Measurements from ENCODE around the gene AGAP1. TPM values are rescaled to one million over a fixed set of nuclear protein-coding genes. Genes with fewer than 3 reads are reported as not detected.

AGAP1 gene
- polyA plus RNA-seq, 2 of the 4 experiments (the other 2 are of a cell fraction) = 20.2 to 21.9 TPM

DNA sequence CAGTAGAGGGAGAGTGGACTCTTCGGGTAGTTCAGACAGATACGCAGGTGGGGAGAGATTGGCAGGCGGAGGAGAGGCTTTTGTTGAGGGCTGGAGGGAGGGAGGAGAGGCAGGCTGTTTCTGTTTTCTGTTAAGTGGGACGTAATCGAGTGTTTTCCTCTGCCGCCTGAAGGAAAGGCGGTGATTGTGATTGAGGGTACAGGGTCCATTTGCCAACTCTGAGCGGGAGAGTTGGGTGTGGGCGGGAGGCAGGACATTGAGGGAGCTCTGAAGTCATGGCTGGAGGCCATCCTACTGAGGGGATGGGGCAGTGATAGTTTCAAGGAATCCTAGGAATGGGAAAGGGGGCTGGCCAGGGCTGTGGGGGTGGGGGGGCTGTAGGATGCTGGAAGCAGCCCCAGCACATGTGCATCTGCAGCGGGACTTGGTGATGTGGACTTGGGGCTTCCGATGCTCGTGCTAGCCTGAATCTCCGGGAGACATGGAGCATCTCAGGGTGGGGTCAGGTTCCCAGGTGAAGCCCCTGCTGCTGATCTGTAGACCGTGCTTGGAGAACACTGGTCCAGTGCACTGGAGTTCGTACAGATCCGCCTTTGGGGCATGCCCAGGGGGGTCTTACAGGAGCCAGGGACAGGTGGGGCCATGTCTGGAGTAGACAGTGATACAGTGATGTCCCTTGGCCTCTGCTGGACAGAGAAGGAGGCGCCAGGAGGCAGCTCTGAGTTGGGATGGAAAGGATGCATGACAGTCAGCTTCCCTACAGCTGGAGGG lies 167.5 kb downstream of the AGAP1 start:
- TF ChIP-seq, protein P1, sequence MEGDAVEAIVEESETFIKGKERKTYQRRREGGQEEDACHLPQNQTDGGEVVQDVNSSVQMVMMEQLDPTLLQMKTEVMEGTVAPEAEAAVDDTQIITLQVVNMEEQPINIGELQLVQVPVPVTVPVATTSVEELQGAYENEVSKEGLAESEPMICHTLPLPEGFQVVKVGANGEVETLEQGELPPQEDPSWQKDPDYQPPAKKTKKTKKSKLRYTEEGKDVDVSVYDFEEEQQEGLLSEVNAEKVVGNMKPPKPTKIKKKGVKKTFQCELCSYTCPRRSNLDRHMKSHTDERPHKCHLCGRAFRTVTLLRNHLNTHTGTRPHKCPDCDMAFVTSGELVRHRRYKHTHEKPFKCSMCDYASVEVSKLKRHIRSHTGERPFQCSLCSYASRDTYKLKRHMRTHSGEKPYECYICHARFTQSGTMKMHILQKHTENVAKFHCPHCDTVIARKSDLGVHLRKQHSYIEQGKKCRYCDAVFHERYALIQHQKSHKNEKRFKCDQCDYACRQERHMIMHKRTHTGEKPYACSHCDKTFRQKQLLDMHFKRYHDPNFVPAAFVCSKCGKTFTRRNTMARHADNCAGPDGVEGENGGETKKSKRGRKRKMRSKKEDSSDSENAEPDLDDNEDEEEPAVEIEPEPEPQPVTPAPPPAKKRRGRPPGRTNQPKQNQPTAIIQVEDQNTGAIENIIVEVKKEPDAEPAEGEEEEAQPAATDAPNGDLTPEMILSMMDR (IDR thresholded peaks at IDR 0.05) = no peak
- ChIA-PET CTCF (interaction anchor here (0.5 to 2.4 kb wide), 3 partner anchors 9 to 155 kb away, joined by 3 to 8 read pairs (median 7); no protein-coding TSS in a partner anchor), POLR2A (no interaction called here)
- no peak for ATAC-seq
- H3K27ac ChIP-seq = no peak overlapping the region
- DNase-seq (ENCODE audit: low read depth in 1 of 2, low spot score in 1 of 2) = no peak
- no peak overlapping the region for H3K4me2 ChIP-seq
- H3K4me3 ChIP-seq = no peak overlapping the region
- peaks cover 11% of the 10 kb centered on the region for H3K4me1 ChIP-seq
- no peak for FAIRE-seq
- WGBS (ENCODE audit: missing lambda C conversion rate) = 95% methylated on average over 16 of the region's 17 CpGs
- no peaks in the 10 kb centered on the region for H3K9me3 ChIP-seq

DNA sequence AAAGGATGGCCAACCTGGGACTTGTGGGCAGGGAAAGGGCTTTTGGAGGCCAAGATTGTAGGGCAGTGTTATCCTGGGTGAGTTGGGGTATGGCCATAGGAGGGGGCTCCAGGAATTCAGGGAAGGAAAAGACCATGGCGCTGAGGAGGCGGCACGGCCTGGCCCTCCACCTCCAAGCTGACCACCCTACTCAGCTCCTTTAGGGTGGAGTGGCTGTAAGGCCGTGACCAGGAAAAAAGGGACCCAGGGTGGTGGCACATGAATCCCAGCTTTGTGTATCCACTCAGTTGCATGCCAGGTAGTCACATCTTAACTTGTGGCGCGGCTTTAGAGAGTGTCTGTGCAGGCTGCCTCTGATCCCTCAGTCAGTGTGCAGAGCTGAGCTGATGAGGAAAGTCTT lies 168.1 kb downstream of the AGAP1 start:
- Histone ChIP-seq H3K27ac (no peak overlapping the region), H3K4me3 (no peak overlapping the region), H3K4me1 (peaks cover 11% of the 10 kb centered on the region), H3K4me2 (no peak overlapping the region), H3K9me3 (no peaks in the 10 kb centered on the region)
- no peak for TF ChIP-seq TFCP2L1 (CRISPR knock-in tag; IDR thresholded peaks at IDR 0.05)
- TF ChIP-seq CHD4 (IDR thresholded peaks at IDR 0.05; ENCODE audit: borderline replicate concordance) = no peak
- no peak for TF ChIP-seq MYC (IDR thresholded peaks at IDR 0.05; ENCODE audit: borderline replicate concordance, low read length)
- no peak for TF ChIP-seq RFX5 (IDR thresholded peaks at IDR 0.05)
- no peak for TF ChIP-seq CHD2 (IDR thresholded peaks at IDR 0.05; ENCODE audit: low read length, partially characterized antibody)
- TF ChIP-seq ESRRA (IDR thresholded peaks at IDR 0.05; ENCODE audit: borderline replicate concordance, low read length) = no peak
- TF ChIP-seq MAFK (IDR thresholded peaks at IDR 0.05; ENCODE audit: partially characterized antibody) = no peak
- no peak for TF ChIP-seq CBX8 (IDR thresholded peaks at IDR 0.05)
- TF ChIP-seq RCOR1 (IDR thresholded peaks at IDR 0.05; ENCODE audit: low read depth, low read length) = no peak
- TF ChIP-seq CBX2 (IDR thresholded peaks at IDR 0.05; ENCODE audit: borderline replicate concordance, low read depth) = no peak
- no peak for TF ChIP-seq ZNF302 (CRISPR knock-in tag; IDR thresholded peaks at IDR 0.05)
- TF ChIP-seq EP300 (IDR thresholded peaks at IDR 0.05) = no peak
- TF ChIP-seq KDM1A (IDR thresholded peaks at IDR 0.05; ENCODE audit: low read depth) = no peak
- TF ChIP-seq POLR2AphosphoS2 (conservative IDR thresholded peaks at IDR 0.05; ENCODE audit: low read length) = no peak
- CTCF ChIA-PET = interaction anchor here (0.5 to 2.4 kb wide), 4 partner anchors 9 to 155 kb away, joined by 3 to 8 read pairs (median 5); no protein-coding TSS in a partner anchor
- FAIRE-seq = no peak
- POLR2A ChIA-PET = no interaction called here
- DNase-seq (ENCODE audit: low read depth in 1 of 2, low spot score in 1 of 2) = no peak
- no peak for ATAC-seq
- WGBS (ENCODE audit: missing lambda C conversion rate) = 96% methylated on average over 6 of the region's 6 CpGs

DNA sequence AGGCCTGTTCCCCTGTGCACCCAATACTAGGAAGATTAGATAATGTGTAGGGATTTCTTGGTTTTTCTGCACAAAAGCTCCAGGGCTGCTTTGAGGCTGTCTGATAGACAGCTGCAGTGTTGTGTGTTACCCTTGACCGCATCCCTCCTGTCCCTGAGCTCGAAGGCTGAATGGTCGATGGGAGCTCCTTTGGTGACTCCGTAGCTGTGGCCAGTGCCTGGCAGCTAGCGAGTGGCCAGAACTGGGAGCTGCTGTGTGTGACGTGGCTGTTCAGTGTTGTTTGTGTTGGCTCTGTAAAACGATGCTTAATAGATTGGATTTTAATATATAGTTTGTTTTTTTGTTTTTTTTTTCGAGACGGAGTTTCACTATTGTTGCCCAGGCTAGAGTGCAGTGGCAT lies 170.0 kb downstream of the AGAP1 start:
- no peak for ATAC-seq
- no peak for FAIRE-seq
- H3K4me2 ChIP-seq = no peak overlapping the region
- peaks cover 11% of the 10 kb centered on the region for H3K4me1 ChIP-seq
- WGBS (ENCODE audit: missing lambda C conversion rate) = 85% methylated on average over 9 of the region's 9 CpGs
- no peak for DNase-seq (ENCODE audit: low read depth in 1 of 2, low spot score in 1 of 2)
- H3K27ac ChIP-seq = no peak overlapping the region
- ChIA-PET CTCF (interaction anchor here (1.1 to 2.4 kb wide), 6 partner anchors 13 to 528 kb away, joined by 3 to 10 read pairs (median 5); no protein-coding TSS in a partner anchor), POLR2A (no interaction called here)
- no peaks in the 10 kb centered on the region for H3K9me3 ChIP-seq
- TF ChIP-seq, protein P2, sequence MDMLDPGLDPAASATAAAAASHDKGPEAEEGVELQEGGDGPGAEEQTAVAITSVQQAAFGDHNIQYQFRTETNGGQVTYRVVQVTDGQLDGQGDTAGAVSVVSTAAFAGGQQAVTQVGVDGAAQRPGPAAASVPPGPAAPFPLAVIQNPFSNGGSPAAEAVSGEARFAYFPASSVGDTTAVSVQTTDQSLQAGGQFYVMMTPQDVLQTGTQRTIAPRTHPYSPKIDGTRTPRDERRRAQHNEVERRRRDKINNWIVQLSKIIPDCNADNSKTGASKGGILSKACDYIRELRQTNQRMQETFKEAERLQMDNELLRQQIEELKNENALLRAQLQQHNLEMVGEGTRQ (IDR thresholded peaks at IDR 0.05) = no peak
- TF ChIP-seq FOSL2 (IDR thresholded peaks at IDR 0.05) (no peak), FOSL2 (CRISPR knock-in tag; IDR thresholded peaks at IDR 0.05) (no peak), RCOR1 (IDR thresholded peaks at IDR 0.05; ENCODE audit: low read depth, low read length) (no peak)
- no peak overlapping the region for H3K4me3 ChIP-seq

Measured in A549 (cell line).